Upper lobe of left lung (tissue), 6 donors: ENCODE data around the gene SSRP1. TPM values are rescaled to one million over a fixed set of nuclear protein-coding genes. Genes with fewer than 3 reads are reported as not detected.

Source experiments
- ATAC-seq, 2 donors: fragments of 200-7000 bp; cut with Tn5 transposase; one replicate each; pipeline ENCODE4 v1.9.1; 2022; ENCODE audit warnings: mild to moderate bottlenecking in 2 of 2, moderate library complexity in 2 of 2; ENCODE audit not compliant: low FRiP score in 2 of 2
- DNase-seq, 2 donors: peaks; one replicate each; pipeline ENCODE4 v3.0.0-alpha.2; 2019 to 2020
- H3K27ac ChIP-seq, 4 donors: fragments of 200-600 bp; sonication (generic); one replicate each; pipeline ENCODE4 v1.5.1; 2016 to 2019
- H3K27me3 ChIP-seq, 4 donors: fragments of 200-600 bp; sonication (generic); one replicate each; pipeline ENCODE4 v1.5.1; 2017 to 2019
- H3K36me3 ChIP-seq, 4 donors: fragments of 200-600 bp; sonication (generic); one replicate each; pipeline ENCODE4 v1.5.1; 2016 to 2019
- H3K4me1 ChIP-seq, 4 donors: fragments of 200-600 bp; sonication (generic); one replicate each; pipeline ENCODE4 v1.5.1; 2018 to 2019
- H3K4me3 ChIP-seq, 4 donors: fragments of 200-600 bp; sonication (generic); one replicate each; pipeline ENCODE4 v1.5.1; 2017 to 2019; ENCODE audit warnings: mild to moderate bottlenecking in 2 of 4, moderate library complexity in 1 of 4
- H3K9me3 ChIP-seq, 4 donors: fragments of 200-600 bp; sonication (generic); one replicate each; pipeline ENCODE4 v1.5.1; 2018 to 2019
- EP300 ChIP-seq, 4 donors: sonication (generic); formaldehyde crosslinking; IDR thresholded peaks; one replicate each; pipeline ENCODE4 v1.5.1; 2017; ENCODE audit warnings: antibody characterized with exemption in 4 of 4, control low read depth in 2 of 4
- POLR2A ChIP-seq, 4 donors: fragments of 450-650 bp; IDR thresholded peaks; one replicate each; pipeline ENCODE4 v1.5.1; 2016 to 2017; ENCODE audit warnings: antibody characterized with exemption in 4 of 4, mild to moderate bottlenecking in 2 of 4
- POLR2AphosphoS5 ChIP-seq, 2 donors: sonication (generic); formaldehyde crosslinking; IDR thresholded peaks; one replicate each; pipeline ENCODE4 v1.5.1; 2017; ENCODE audit warnings: antibody characterized with exemption in 2 of 2
- WGBS, 2 donors: methylation state at CpG; one replicate each; pipeline ENCODE4 v1.1.5; 2017 to 2018; 5-methylcytosine and 5-hydroxymethylcytosine counted together
- total RNA-seq, 6 donors: library from RNA; depleted of rRNA in 4 of 6; stranded (reverse); fragments of >200 nt in 4 of 6; gene quantifications; one replicate each; pipeline versions ENCODE4 v1.1.0 to v1.2.1, GENCODE V29; 2016 to 2021
- TF ChIP-seq, protein P1 (sequence below), 6 experiments: fragments of 450-650 bp in 4 of 6; fragments of 200-600 bp in 2 of 6; sonication (generic) in 2 of 6; IDR thresholded peaks; one replicate each; pipeline ENCODE4 v1.5.1; 2016 to 2019; ENCODE audit warnings: antibody characterized with exemption in 6 of 6
- donor health status: DM: no; HTN: no; CAD: no; lungs with moderate emphysema.
- donor health status: DM: no; HTN: yes; CAD: no; lungs with severe emphysema.

The SSRP1 gene
- total RNA-seq, 6 donors from 2014 or later: 48.2 to 89.6 (median 65.5) TPM

DNA sequence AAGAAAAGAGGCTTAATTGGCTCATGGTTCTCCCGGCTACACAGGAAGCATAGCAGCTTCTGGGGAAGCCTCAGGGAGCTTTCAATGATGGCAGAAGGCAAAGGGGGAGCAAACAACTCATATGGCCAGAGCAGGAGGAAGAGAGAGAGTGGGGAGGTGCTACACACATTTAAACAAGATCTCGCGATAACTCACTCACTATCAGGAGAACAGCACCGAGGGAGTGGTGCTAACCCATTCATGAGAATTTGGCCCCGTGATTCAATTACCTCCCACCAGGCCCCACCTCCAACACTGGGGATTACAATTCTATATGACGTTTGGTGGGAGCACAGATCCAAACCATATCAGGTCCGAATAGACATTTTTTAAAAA lies 57.0 kb downstream of the SSRP1 start:
- Histone ChIP-seq H3K9me3 (peaks cover 0 to 3% (median 0%) of the 10 kb centered on the region in 4 donors), H3K36me3 (no peaks in the 10 kb centered on the region), H3K4me3 (no peak overlapping the region), H3K27ac (peak overlapping the region; percentile 78 to 88 (median 81)), H3K27me3 (no peaks in the 10 kb centered on the region), H3K4me1 (peaks cover 24 to 36% (median 29%) of the 10 kb centered on the region in 4 donors)
- ATAC-seq (no peak), DNase-seq (no peak)
- 72 to 81% methylated on average over 7 of the region's 7 CpGs for WGBS, 2 donors
- TF ChIP-seq POLR2AphosphoS5 (IDR thresholded peaks at IDR 0.05) (no peak), EP300 (IDR thresholded peaks at IDR 0.05) (no peak), POLR2A (IDR thresholded peaks at IDR 0.05) (no peak)
- TF ChIP-seq, protein P1, sequence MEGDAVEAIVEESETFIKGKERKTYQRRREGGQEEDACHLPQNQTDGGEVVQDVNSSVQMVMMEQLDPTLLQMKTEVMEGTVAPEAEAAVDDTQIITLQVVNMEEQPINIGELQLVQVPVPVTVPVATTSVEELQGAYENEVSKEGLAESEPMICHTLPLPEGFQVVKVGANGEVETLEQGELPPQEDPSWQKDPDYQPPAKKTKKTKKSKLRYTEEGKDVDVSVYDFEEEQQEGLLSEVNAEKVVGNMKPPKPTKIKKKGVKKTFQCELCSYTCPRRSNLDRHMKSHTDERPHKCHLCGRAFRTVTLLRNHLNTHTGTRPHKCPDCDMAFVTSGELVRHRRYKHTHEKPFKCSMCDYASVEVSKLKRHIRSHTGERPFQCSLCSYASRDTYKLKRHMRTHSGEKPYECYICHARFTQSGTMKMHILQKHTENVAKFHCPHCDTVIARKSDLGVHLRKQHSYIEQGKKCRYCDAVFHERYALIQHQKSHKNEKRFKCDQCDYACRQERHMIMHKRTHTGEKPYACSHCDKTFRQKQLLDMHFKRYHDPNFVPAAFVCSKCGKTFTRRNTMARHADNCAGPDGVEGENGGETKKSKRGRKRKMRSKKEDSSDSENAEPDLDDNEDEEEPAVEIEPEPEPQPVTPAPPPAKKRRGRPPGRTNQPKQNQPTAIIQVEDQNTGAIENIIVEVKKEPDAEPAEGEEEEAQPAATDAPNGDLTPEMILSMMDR (IDR thresholded peaks at IDR 0.05): no peak

DNA sequence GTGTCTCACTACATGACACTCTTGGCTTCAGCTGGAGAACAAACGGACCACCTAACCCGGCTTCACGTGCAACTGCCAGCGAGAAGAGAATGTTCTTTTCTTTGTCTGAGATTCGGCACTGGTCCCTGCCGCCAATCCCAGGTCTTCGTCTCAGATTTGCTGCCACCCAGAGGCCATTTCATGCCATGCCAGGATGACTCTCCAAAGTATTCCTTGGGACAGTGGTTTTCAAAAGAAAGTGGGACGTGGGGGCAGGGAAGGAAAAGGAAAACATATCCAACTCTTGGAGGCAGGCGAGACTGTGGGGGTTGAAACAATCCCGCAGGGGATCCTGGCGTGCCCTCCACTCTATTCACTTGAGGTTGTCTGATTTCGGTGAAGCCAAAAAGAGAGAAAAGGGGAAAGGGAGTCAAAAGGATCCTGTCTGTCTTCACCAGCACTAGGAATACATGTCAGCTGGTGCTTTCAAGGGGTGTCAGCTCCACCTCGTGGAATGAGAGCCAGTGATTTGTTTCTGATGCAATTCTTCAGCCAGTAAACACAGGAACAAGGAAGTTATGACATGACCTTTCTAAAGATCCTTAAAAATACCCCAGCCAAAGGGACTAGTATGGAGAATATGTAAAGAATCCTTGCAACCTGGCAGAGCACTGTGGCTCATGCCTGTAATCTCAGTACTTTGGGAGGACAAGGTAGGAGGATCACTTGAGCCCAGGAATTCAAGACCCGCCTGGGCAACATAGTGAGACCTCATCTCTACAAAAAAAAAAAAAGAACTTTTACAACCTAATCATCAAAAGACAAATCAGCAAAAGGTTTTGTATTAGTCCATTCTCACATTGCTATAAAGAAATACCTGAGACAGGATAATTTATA lies 57.6 kb downstream of the SSRP1 start:
- peak overlapping the region in 2 of 4 donors; percentile 18 for H3K4me3 ChIP-seq
- TF ChIP-seq, protein P1 (IDR thresholded peaks at IDR 0.05): peak; percentile 68 to 83 (median 74)
- TF ChIP-seq EP300 (IDR thresholded peaks at IDR 0.05) (peak in 1 of 4 donors; percentile 84), POLR2A (IDR thresholded peaks at IDR 0.05) (no peak), POLR2AphosphoS5 (IDR thresholded peaks at IDR 0.05) (peak; percentile 62 to 73)
- H3K27me3 ChIP-seq: no peaks in the 10 kb centered on the region
- peak overlapping the region; percentile 78 to 88 (median 81) for H3K27ac ChIP-seq
- peaks cover 0 to 10% (median 2%) of the 10 kb centered on the region in 4 donors for H3K9me3 ChIP-seq
- H3K4me1 ChIP-seq: peaks cover 24 to 36% (median 29%) of the 10 kb centered on the region in 4 donors
- ATAC-seq (peak; percentile 79 to 91), DNase-seq (peak in 1 of 2 donors; percentile 79)
- H3K36me3 ChIP-seq: no peaks in the 10 kb centered on the region
- WGBS, 2 donors: 8 to 11% methylated on average over 14 of the region's 14 CpGs

DNA sequence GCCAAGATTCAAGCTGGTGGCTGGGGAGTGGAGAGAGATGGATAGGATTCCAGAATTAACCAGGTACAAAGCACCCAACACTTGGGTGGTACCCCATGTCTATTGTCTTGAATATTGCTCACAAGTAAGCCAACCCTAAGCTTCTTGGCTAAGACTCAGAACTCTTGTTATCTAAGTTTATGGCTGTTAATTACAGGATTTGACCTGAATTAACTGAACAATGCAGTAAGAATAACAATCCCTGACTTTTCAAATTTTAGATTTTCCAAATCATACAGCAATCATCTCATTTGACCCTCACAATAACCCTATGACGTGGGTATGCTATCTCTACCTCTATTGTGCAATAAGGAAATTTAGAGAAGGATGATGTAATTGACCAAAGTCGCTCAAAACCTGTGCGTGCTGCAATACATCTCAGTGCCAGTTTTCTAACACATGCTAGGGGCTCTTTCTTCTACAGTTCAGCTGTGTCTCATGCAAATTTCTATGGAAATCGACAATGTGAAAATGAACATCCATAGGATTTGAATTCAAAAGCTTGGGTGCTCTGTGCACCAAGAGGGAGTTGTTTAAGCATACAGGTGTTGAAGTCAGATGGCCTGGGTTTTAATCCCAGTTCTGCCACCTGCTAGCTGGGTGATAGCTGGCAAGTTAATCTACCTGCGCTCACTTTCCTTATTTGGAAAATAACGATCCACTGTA lies 58.6 kb downstream of the SSRP1 start:
- DNase-seq: no peak

DNA sequence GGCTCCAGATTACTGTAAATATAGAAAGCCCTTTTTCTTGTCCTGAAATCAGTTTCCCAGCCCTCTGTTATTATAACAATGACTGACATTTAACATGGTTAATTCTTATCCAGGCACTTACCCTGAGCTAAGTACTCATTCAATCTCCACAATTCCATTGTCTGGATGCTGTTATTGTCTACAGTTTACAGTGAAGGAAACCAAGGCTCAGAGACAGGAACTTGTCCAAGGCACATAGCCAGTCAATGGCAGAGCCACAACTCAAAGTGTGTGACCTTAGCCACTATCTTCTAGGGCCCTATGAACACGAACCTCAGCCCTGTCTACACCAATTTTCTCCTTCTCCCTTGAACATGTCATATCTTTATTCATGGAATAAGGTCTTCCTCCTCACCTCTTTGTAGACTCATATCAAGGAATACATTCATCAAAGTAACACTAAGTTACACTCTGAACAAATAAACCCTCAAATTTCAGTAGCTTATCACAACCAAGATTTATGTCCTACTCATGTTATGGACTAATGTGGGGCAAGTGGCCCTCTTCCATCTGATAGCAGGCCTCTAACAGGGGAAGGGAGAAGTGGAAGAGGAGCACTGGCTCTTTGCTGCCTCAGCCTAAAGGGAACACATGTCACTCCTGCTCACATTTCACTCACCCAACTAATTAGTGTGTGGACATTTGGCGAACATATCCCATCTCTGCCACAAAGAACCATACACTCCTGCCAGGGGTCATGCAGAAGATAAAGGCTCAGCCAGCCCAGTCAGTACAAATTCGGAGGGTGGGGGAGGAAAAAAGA lies 59.3 kb downstream of the SSRP1 start:
- WGBS, 2 donors: 62 to 69% methylated on average over 3 of the region's 3 CpGs
- H3K4me1 ChIP-seq: peaks cover 24 to 36% (median 29%) of the 10 kb centered on the region in 4 donors
- TF ChIP-seq, protein P1 (IDR thresholded peaks at IDR 0.05): no peak
- no peak for TF ChIP-seq EP300 (IDR thresholded peaks at IDR 0.05)
- TF ChIP-seq POLR2AphosphoS5 (IDR thresholded peaks at IDR 0.05): no peak
- no peak for TF ChIP-seq POLR2A (IDR thresholded peaks at IDR 0.05)
- H3K9me3 ChIP-seq: peaks cover 0 to 13% (median 3%) of the 10 kb centered on the region in 4 donors
- no peak for DNase-seq
- no peaks in the 10 kb centered on the region for H3K36me3 ChIP-seq
- no peak for ATAC-seq
- no peaks in the 10 kb centered on the region for H3K27me3 ChIP-seq
- no peak overlapping the region for H3K4me3 ChIP-seq
- H3K27ac ChIP-seq: peak overlapping the region; percentile 4 to 81 (median 52)

More for the DNA sequence above, 58.6 kb downstream of the SSRP1 start:
- no peak for TF ChIP-seq POLR2A (IDR thresholded peaks at IDR 0.05)
- TF ChIP-seq POLR2AphosphoS5 (IDR thresholded peaks at IDR 0.05): peak in 1 of 2 donors; percentile 48
- TF ChIP-seq, protein P1 (IDR thresholded peaks at IDR 0.05): no peak
- TF ChIP-seq EP300 (IDR thresholded peaks at IDR 0.05): peak in 1 of 4 donors; percentile 50
- Histone ChIP-seq H3K36me3 (no peaks in the 10 kb centered on the region), H3K27me3 (no peaks in the 10 kb centered on the region), H3K4me3 (peak overlapping the region in 1 of 4 donors; percentile 18), H3K27ac (peak overlapping the region; percentile 78 to 88 (median 81)), H3K4me1 (peaks cover 24 to 36% (median 29%) of the 10 kb centered on the region in 4 donors), H3K9me3 (peaks cover 0 to 13% (median 3%) of the 10 kb centered on the region in 4 donors)
- ATAC-seq: peak in 1 of 2 donors; percentile 39
- 39 to 53% methylated on average over 6 of the region's 6 CpGs for WGBS, 2 donors
